Fibroblast of lung (primary cell): ENCODE measurements around the gene GNPTG. TPM values are rescaled to one million over a fixed set of nuclear protein-coding genes. Genes with fewer than 3 reads are reported as not detected.

Experiments used
- DNase-seq, 2 donors: peaks; one replicate each; pipeline versions ENCODE4 v3.0.0 to v3.0.0-alpha.2; 2010; ENCODE audit warnings: low read depth in 2 of 2
- H2AFZ ChIP-seq: 2 replicates; pipeline ENCODE4 v1.5.1; 2012; ENCODE audit warnings: low read length, control low read depth, inconsistent platforms
- H3K27ac ChIP-seq: 2 replicates; pipeline ENCODE4 v1.5.1; 2011; ENCODE audit warnings: low read length, control low read depth; ENCODE audit not compliant: insufficient read depth
- H3K27me3 ChIP-seq: 2 replicates; pipeline ENCODE4 v1.5.1; 2011; ENCODE audit warnings: mild to moderate bottlenecking, low read length; ENCODE audit not compliant: control insufficient read depth, insufficient read depth
- H3K36me3 ChIP-seq: 2 replicates; pipeline ENCODE4 v1.5.1; 2011; ENCODE audit warnings: low read length; ENCODE audit not compliant: control insufficient read depth, insufficient read depth
- H3K4me1 ChIP-seq: 2 replicates; pipeline ENCODE4 v1.5.1; 2011; ENCODE audit warnings: low read length; ENCODE audit not compliant: control insufficient read depth, insufficient read depth; ENCODE audit errors: extremely low read depth
- H3K4me2 ChIP-seq: 2 replicates; pipeline ENCODE4 v1.5.1; 2011; ENCODE audit warnings: low read length, control low read depth; ENCODE audit not compliant: insufficient read depth; ENCODE audit errors: extremely low read depth
- H3K4me3 ChIP-seq, 4 experiments: fragments of 200-600 bp in 1 of 4; sonication (generic) in 1 of 4; replicated peaks in 1 of 4; 2 replicates each; pipeline ENCODE4 v1.5.1; 2011 to 2016; ENCODE audit warnings: low read length in 4 of 4, low read depth in 3 of 4, mild to moderate bottlenecking in 3 of 4, control low read depth in 2 of 4, inconsistent platforms in 1 of 4, mixed read lengths in 1 of 4; ENCODE audit not compliant: insufficient read depth in 1 of 4; ENCODE audit errors: control extremely low read depth in 1 of 4
- H3K79me2 ChIP-seq: 2 replicates; pipeline ENCODE4 v1.5.1; 2012; ENCODE audit warnings: mild to moderate bottlenecking, low read length, inconsistent platforms; ENCODE audit not compliant: control insufficient read depth, insufficient read depth
- H3K9ac ChIP-seq: 2 replicates; pipeline ENCODE4 v1.5.1; 2011; ENCODE audit warnings: mild to moderate bottlenecking, low read length, control low read depth; ENCODE audit not compliant: insufficient read depth
- H3K9me3 ChIP-seq: 2 replicates; pipeline ENCODE4 v1.5.1; 2012; ENCODE audit warnings: low read depth, low read length; ENCODE audit not compliant: control insufficient read depth, insufficient read depth
- H4K20me1 ChIP-seq: 2 replicates; pipeline ENCODE4 v1.5.1; 2011; ENCODE audit warnings: low read length; ENCODE audit not compliant: control insufficient read depth, insufficient read depth; ENCODE audit errors: extremely low read depth
- EZH2 ChIP-seq: IDR thresholded peaks from 2 replicates; pipeline ENCODE4 v1.5.1; 2012; ENCODE audit warnings: low read length, control low read depth, mild to moderate bottlenecking; ENCODE audit errors: missing control alignments
- polyA plus RNA-seq, 2 donors: library from polyadenylated mRNA; depleted of rRNA in 1 of 2; stranded (reverse) in 1 of 2; unstranded in 1 of 2; fragments of >200 nt; gene quantifications; 2 replicates each; pipeline ENCODE4 v1.2.1, GENCODE V29; 2011 to 2012; ENCODE audit warnings: missing spikeins in 1 of 2
- total RNA-seq: library from RNA; depleted of rRNA; stranded (reverse); fragments of >200 nt; gene quantifications from 2 replicates; pipeline ENCODE4 v1.2.1, GENCODE V29; 2014
- TF ChIP-seq, protein P1 (sequence below), 2 donors: IDR thresholded peaks in 1 of 2; conservative IDR thresholded peaks in 1 of 2; 1 replicate in 1 of 2; 2 replicates in 1 of 2; pipeline ENCODE4 v1.5.1; 2011 to 2012; ENCODE audit warnings: low read length in 2 of 2, control low read depth in 1 of 2, inconsistent platforms in 1 of 2, low read depth in 1 of 2, mild to moderate bottlenecking in 1 of 2

The GNPTG gene
- total and polyA plus RNA-seq, 2 donors (not counting 1 experiment from before 2014, with no cell fraction given): 40.8 to 43.2 TPM

DNA sequence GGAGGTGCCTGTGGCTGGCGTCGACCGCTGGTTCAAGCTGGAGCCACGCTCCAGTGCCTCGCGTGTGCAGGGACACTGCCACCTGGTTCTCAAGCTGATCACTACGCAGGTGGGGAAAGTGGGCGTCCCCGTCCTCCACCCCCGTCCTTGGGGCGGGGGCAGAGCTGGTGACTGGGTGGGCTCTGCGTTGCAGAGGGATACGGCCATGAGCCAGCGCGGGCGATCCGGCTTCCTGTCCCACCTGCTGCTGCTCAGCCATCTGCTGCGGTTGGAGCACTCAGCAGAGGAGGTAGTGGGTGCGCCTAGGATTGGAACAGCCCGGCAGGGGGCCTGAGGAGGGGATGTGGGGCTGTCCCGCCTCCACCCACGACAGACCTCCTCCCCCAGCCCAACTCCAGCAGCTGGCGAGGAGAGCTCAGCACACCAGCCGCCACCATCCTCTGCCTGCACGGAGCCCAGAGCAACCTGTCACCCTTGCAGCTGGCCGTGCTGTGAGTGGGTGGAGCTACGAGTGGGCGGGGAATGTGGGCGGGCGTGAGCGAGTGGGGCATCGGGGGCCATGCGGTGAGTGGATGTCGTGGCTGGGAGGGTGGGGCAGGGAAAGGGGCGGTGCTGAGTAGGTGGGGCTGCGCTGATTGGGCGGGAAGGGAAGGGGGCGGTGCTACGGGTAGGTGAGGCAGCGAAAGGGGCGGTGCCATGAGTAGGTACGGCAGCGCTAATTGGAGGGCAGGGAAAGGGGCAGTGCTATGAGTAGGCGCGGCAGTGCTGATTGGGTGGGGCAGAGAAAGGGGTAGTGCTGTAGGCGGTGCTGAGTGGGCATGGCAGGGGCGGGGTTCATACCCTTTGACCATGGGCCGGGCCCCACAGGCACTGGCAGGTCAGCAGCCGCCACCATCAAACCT, 9.0 kb upstream of the GNPTG start:
- Histone ChIP-seq H3K4me1 (no peaks in the 10 kb centered on the region), H3K36me3 (peaks cover 1% of the 10 kb centered on the region), H3K9me3 (no peaks in the 10 kb centered on the region), H4K20me1 (no peaks in the 10 kb centered on the region), H2AFZ (no peak overlapping the region), H3K79me2 (no peaks in the 10 kb centered on the region), H3K27ac (no peak overlapping the region), H3K9ac (no peak overlapping the region), H3K4me2 (no peak overlapping the region), H3K4me3 (no peak overlapping the region), H3K27me3 (no peaks in the 10 kb centered on the region)
- peak; percentile 69 to 72 for DNase-seq
- TF ChIP-seq, protein P1, sequence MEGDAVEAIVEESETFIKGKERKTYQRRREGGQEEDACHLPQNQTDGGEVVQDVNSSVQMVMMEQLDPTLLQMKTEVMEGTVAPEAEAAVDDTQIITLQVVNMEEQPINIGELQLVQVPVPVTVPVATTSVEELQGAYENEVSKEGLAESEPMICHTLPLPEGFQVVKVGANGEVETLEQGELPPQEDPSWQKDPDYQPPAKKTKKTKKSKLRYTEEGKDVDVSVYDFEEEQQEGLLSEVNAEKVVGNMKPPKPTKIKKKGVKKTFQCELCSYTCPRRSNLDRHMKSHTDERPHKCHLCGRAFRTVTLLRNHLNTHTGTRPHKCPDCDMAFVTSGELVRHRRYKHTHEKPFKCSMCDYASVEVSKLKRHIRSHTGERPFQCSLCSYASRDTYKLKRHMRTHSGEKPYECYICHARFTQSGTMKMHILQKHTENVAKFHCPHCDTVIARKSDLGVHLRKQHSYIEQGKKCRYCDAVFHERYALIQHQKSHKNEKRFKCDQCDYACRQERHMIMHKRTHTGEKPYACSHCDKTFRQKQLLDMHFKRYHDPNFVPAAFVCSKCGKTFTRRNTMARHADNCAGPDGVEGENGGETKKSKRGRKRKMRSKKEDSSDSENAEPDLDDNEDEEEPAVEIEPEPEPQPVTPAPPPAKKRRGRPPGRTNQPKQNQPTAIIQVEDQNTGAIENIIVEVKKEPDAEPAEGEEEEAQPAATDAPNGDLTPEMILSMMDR (conservative IDR thresholded peaks at IDR 0.05 in 1 of 2, IDR thresholded peaks at IDR 0.05 in 1 of 2; ENCODE audit: low read depth in 1 of 2, low read length in 2 of 2): no peak
- TF ChIP-seq EZH2: no peak

- H3K4me1 ChIP-seq: no peaks in the 10 kb centered on the region
- no peak overlapping the region for H3K9ac ChIP-seq
- no peaks in the 10 kb centered on the region for H4K20me1 ChIP-seq
- no peak overlapping the region for H3K4me3 ChIP-seq
- DNase-seq: no peak
- H3K27me3 ChIP-seq: no peaks in the 10 kb centered on the region
- H3K4me2 ChIP-seq: no peak overlapping the region
- no peaks in the 10 kb centered on the region for H3K79me2 ChIP-seq
- no peaks in the 10 kb centered on the region for H3K9me3 ChIP-seq
- peaks cover 6% of the 10 kb centered on the region for H3K36me3 ChIP-seq
- no peak overlapping the region for H2AFZ ChIP-seq
- no peak overlapping the region for H3K27ac ChIP-seq
- TF ChIP-seq, protein P1 (conservative IDR thresholded peaks at IDR 0.05 in 1 of 2, IDR thresholded peaks at IDR 0.05 in 1 of 2; ENCODE audit: low read depth in 1 of 2, low read length in 2 of 2): no peak
- TF ChIP-seq EZH2: no peak
Observed at GRCh38 chr16:1343428-1344242, 8.1 kb upstream of the GNPTG start.

GRCh38 chr16:1344499-1344898, 7.2 kb upstream of the GNPTG start:
- Histone ChIP-seq H3K9me3 (no peaks in the 10 kb centered on the region), H3K4me3 (no peak overlapping the region), H3K4me1 (no peaks in the 10 kb centered on the region), H3K9ac (no peak overlapping the region), H3K79me2 (no peaks in the 10 kb centered on the region), H3K27ac (no peak overlapping the region), H3K4me2 (no peak overlapping the region), H2AFZ (no peak overlapping the region), H3K36me3 (peaks cover 15% of the 10 kb centered on the region), H3K27me3 (no peaks in the 10 kb centered on the region), H4K20me1 (no peaks in the 10 kb centered on the region)
- TF ChIP-seq, protein P1 (conservative IDR thresholded peaks at IDR 0.05 in 1 of 2, IDR thresholded peaks at IDR 0.05 in 1 of 2; ENCODE audit: low read depth in 1 of 2, low read length in 2 of 2): no peak
- no peak for TF ChIP-seq EZH2
- no peak for DNase-seq
